ENCODE data around the gene CPB2.

Gene CPB2

GRCh38 chr13:46101484-46102254, 3.2 kb downstream of the CPB2 start:
- no peak for TF ChIP-seq CTCF (conservative IDR thresholded peaks at IDR 0.05; ENCODE audit: control insufficient read depth, insufficient read depth, low read depth, low read length)
- no peak for DNase-seq (ENCODE audit: low read depth)
- no peak overlapping the region for H3K4me3 ChIP-seq (ENCODE audit: control insufficient read depth, low read depth, low read length)

- TF ChIP-seq CTCF (conservative IDR thresholded peaks at IDR 0.05; ENCODE audit: control insufficient read depth, insufficient read depth, low read depth, low read length): no peak
- DNase-seq (ENCODE audit: low read depth): no peak
These were observed 3.8 kb downstream of the CPB2 start for GRCh38 chr13:46101002-46101401.

GRCh38 chr13:46100191-46100815, 4.5 kb downstream of the CPB2 start:
- TF ChIP-seq CTCF (conservative IDR thresholded peaks at IDR 0.05; ENCODE audit: control insufficient read depth, insufficient read depth, low read depth, low read length): no peak
- peak; percentile 20 for DNase-seq (ENCODE audit: low read depth)
- no peak overlapping the region for H3K4me3 ChIP-seq (ENCODE audit: control insufficient read depth, low read depth, low read length)

More at GRCh38 chr13:46101002-46101401, 3.8 kb downstream of the CPB2 start:
- H3K4me3 ChIP-seq (ENCODE audit: control insufficient read depth, low read depth, low read length): no peak overlapping the region

GRCh38 chr13:46097663-46098062, 7.2 kb downstream of the CPB2 start:
- no peak overlapping the region for H3K4me3 ChIP-seq (ENCODE audit: control insufficient read depth, low read depth, low read length)
- no peak for DNase-seq (ENCODE audit: low read depth)
- TF ChIP-seq CTCF (conservative IDR thresholded peaks at IDR 0.05; ENCODE audit: control insufficient read depth, insufficient read depth, low read depth, low read length): no peak

- no peak overlapping the region for H3K4me3 ChIP-seq (ENCODE audit: control insufficient read depth, low read depth, low read length)
- TF ChIP-seq CTCF (conservative IDR thresholded peaks at IDR 0.05; ENCODE audit: control insufficient read depth, insufficient read depth, low read depth, low read length): no peak
- DNase-seq (ENCODE audit: low read depth): peak; percentile 2
These were observed 7.8 kb downstream of the CPB2 start for GRCh38 chr13:46097015-46097414.

- no peak for TF ChIP-seq CTCF (conservative IDR thresholded peaks at IDR 0.05; ENCODE audit: control insufficient read depth, insufficient read depth, low read depth, low read length)
- DNase-seq (ENCODE audit: low read depth): no peak
- no peak overlapping the region for H3K4me3 ChIP-seq (ENCODE audit: control insufficient read depth, low read depth, low read length)
These were observed 10.4 kb downstream of the CPB2 start for GRCh38 chr13:46094478-46094877.

All from fibroblast of mammary gland (primary cell).